Astrocyte of the spinal cord (primary cell): ENCODE results near the gene BCAS3.
A peak's percentile ranks its signal among the peaks of the same experiment; 100 is the strongest.
"Not testable (repeated sequence)": the region's sequence is repeated elsewhere in the genome, so short reads cannot be mapped to it uniquely, and the experiment has no call there.

Experiments used
- DNase-seq: peaks from one replicate; pipeline ENCODE4 v3.0.0; 2011; ENCODE audit warnings: low read depth, low spot score
- H3K4me3 ChIP-seq: 2 replicates; pipeline ENCODE4 v1.5.1; 2011; ENCODE audit warnings: low read depth, mild to moderate bottlenecking, low read length, moderate library complexity
- in situ Hi-C: cut with HindIII; loops from 2 replicates; pipeline ENCODE4 v1.10.0; 2017; ENCODE audit warnings: low sequenced_read_pairs
- TF ChIP-seq, protein P1 (sequence below): IDR thresholded peaks from 2 replicates; pipeline ENCODE4 v1.5.1; 2012; ENCODE audit warnings: low read depth, mild to moderate bottlenecking, low read length, inconsistent platforms

Gene BCAS3

DNA sequence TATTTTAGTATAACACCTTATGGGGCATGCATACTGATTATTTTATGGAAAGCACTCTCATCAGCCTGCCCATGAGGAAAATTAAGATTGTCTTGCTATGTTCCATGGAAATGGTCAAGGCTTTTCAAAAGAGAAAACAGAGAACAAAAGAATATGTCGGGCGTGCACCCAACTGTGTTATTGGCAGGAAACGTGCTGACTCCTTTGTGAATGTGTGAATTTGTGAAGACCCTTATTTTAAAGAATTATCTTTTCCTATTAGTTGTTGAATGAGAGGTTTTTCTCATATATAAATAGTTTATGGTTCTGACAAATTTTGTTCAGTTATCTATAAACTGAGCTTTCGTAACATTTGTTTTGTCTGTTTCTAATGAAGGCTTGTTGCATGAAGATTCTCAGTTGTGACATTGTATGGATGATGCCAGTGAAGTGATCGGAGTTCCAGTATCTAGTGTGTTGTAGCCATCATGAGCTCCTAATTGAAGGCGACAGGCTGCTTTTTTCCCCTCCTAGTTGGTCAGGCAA lies 180.0 kb downstream of the BCAS3 start:
- in situ Hi-C loops = no loop called here
- TF ChIP-seq, protein P1, sequence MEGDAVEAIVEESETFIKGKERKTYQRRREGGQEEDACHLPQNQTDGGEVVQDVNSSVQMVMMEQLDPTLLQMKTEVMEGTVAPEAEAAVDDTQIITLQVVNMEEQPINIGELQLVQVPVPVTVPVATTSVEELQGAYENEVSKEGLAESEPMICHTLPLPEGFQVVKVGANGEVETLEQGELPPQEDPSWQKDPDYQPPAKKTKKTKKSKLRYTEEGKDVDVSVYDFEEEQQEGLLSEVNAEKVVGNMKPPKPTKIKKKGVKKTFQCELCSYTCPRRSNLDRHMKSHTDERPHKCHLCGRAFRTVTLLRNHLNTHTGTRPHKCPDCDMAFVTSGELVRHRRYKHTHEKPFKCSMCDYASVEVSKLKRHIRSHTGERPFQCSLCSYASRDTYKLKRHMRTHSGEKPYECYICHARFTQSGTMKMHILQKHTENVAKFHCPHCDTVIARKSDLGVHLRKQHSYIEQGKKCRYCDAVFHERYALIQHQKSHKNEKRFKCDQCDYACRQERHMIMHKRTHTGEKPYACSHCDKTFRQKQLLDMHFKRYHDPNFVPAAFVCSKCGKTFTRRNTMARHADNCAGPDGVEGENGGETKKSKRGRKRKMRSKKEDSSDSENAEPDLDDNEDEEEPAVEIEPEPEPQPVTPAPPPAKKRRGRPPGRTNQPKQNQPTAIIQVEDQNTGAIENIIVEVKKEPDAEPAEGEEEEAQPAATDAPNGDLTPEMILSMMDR = no peak
- no peak overlapping the region for H3K4me3 ChIP-seq
- DNase-seq = no peak

DNA sequence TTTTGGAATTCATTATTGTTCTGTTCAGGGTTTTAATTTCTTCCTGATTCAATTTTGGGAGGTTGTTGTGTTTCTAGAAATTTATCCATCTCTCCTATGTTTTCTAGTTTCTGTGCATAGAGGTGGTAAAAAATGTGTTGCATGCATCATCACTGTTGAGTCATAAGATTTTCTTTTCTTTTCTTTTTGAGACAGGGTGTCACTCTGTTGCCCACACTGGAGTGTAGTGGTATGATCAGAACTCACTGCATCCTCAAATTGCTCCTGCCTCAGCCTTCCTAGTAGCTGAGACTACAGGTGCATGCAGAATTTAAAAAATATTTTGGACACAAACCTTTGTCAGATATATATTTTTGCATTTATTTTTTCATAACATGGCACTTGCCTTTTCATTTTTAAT lies 184.8 kb downstream of the BCAS3 start:
- DNase-seq = no peak
- TF ChIP-seq, protein P1 = no peak
- no peak overlapping the region for H3K4me3 ChIP-seq
- in situ Hi-C loops = no loop called here

DNA sequence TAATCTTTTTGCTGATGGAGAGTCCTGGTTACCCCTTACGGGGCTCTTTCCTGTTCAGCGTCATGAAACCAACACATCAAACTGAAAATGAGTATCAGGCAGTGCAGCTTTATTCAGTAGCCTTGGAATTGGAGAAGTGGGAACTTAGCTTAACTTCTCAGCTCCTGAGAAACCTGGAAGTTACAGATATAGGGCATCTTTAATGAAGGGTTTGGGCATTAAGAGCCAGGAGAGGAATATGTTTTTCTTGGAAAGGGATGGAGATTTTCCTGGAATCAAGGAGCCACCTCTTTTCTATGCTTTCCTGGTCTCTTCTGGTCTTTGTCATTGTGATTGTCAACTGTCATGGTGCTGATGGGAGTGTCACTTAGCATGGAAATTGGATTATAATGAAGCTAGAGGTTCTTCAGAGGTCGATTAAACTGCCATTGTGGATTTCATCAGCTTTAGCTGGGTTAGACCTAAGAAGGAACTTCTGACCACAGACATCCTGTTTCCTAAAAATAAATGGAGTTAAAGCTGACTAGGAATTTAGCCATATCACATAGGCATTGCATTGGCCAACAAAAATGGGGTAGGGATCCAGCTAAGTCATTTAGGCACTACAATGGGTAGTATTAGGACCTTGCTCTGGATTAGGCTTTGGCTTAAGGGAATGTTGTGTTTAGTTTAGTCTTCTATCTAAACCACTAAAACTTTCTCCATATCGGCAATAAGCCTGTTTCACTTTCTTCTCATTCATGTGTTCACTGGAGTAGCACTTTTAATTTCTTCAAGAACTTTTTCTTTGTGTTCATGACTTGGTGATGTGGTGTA lies 186.4 kb downstream of the BCAS3 start:
- no peak overlapping the region for H3K4me3 ChIP-seq
- TF ChIP-seq, protein P1 = no peak
- in situ Hi-C loops = no loop called here
- peak; percentile 22 for DNase-seq

DNA sequence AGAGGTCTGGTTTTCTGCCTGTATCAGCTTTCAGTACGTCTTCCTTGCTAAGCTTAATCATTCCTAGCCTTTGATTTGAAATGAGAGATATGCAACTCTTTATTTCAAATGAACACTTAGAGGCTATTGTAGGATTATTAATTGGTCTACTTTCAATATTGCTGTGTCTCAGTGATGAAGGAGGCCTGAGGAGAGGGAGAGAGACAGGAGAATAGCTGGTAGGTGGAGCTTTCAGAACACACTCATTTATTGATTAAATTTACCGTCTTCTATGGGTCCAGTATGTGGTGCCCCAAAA lies 187.0 kb downstream of the BCAS3 start:
- no peak overlapping the region for H3K4me3 ChIP-seq
- in situ Hi-C loops = no loop called here
- DNase-seq = no peak
- TF ChIP-seq, protein P1 = no peak

DNA sequence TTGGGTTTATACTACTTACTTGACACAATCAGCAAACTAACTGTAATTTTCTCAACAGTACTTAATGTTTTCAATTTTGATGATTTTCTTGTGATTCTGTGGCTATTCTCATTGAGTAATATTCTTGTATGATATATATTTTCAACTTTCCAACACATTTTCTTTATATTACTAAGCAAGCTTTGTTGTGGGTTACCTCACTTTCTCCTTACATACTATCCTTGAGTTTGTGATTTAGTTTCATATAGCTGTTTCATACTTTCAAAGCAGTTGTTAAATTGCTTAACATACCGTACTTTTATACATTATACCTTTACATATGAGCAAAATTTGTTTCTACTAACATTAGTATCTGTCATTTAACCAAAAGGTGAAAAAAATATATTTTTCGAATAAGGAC lies 197.1 kb downstream of the BCAS3 start:
- TF ChIP-seq, protein P1 = no peak
- DNase-seq = no peak
- H3K4me3 ChIP-seq = no peak overlapping the region
- in situ Hi-C loops = no loop called here

DNA sequence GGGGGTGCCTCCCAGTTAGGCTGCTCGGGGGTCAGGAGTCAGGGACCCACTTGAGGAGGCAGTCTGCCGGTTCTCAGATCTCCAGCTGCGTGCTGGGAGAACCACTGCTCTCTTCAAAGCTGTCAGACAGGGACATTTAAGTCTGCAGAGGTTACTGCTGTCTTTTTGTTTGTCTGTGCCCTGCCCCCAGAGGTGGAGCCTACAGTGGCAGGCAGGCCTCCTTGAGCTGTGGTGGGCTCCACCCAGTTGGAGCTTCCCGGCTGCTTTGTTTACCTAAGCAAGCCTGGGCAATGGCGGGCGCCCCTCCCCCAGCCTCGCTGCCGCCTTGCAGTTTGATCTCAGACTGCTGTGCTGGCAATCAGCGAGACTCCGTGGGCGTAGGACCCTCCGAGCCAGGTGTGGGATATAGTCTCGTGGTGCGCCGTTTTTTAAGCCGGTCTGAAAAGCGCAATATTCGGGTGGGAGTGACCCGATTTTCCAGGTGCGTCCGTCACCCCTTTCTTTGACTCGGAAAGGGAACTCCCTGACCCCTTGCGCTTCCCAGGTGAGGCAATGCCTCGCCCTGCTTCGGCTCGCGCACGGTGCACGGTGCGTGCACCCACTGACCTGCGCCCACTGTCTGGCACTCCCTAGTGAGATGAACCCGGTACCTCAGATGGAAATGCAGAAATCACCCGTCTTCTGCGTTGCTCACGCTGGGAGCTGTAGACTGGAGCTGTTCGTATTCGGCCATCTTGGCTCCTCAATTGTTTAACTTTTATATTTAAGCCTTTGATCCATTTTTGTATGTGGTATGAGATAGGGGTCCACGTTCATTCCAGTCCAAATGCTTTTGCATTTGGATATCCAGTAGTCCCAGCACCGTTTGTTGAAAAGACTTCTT lies 209.3 kb downstream of the BCAS3 start:
- DNase-seq, in situ Hi-C loops: not testable (repeated sequence)
- H3K4me3 ChIP-seq = peak overlapping the region; percentile 13

DNA sequence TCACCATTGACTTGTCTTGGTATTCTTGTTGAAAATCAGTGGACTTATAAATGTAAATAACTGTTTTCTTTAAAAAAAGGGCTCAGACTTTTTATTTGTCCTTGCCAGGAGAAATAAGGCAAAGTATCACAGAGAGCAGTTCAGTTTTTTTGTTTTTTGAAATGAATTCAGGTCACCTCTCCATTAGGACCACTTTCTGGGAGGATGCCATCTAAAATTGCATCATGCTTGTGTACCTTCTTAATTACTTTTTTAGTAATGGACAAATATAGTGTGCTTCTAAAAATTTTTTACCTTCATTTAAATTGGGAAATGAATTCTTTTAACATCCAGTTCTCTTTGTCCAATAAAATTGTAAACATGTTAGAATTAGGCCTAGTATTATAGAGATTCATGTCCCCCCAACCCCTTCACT lies 210.0 kb downstream of the BCAS3 start:
- no peak overlapping the region for H3K4me3 ChIP-seq
- DNase-seq = no peak
- TF ChIP-seq, protein P1 = no peak
- in situ Hi-C loops = no loop called here
